ENCODE measurements around the gene PGS1. TPM values are rescaled to one million over a fixed set of nuclear protein-coding genes. Genes with fewer than 3 reads are reported as not detected.

PGS1 gene
- total and polyA plus RNA-seq, 8 donors, result 42.9 to 83.6 (median 58.7) TPM

- H3K9me3 ChIP-seq, result no peaks in the 10 kb centered on the region
- H3K4me1 ChIP-seq, result peaks cover 59 to 98% of the 10 kb centered on the region in 2 donors
- ATAC-seq, result peak; percentile 53
- no peak for TF ChIP-seq CTCF (IDR thresholded peaks at IDR 0.05)
- peak overlapping the region; percentile 91 to 99 for H3K27ac ChIP-seq
- peaks cover 0 to 28% of the 10 kb centered on the region in 2 donors for H3K36me3 ChIP-seq
- peak in 2 of 4 donors; percentile 32 to 68 for DNase-seq
- intact Hi-C loops (cut with DNase I), result no loop called here
- H3K27me3 ChIP-seq, result no peaks in the 10 kb centered on the region
- H3K4me3 ChIP-seq, result no peak overlapping the region
Observed at GRCh38 chr17:78387977-78388941, 9.8 kb downstream of the PGS1 start.

- no peak for TF ChIP-seq CTCF (IDR thresholded peaks at IDR 0.05)
- Histone ChIP-seq H3K4me3 (no peak overlapping the region), H3K27me3 (no peaks in the 10 kb centered on the region), H3K9me3 (no peaks in the 10 kb centered on the region), H3K36me3 (peaks cover 0 to 49% of the 10 kb centered on the region in 2 donors), H3K27ac (peak overlapping the region; percentile 44 to 99), H3K4me1 (peaks cover 37 to 96% of the 10 kb centered on the region in 2 donors)
- intact Hi-C loops (cut with DNase I), result no loop called here
- ATAC-seq, result no peak
- DNase-seq, result peak in 1 of 4 donors; percentile 16
Observed at GRCh38 chr17:78390241-78391050, 12.0 kb downstream of the PGS1 start.

- intact Hi-C loops (cut with DNase I), result no loop called here
- no peak for TF ChIP-seq CTCF (IDR thresholded peaks at IDR 0.05)
- Histone ChIP-seq H3K9me3 (no peaks in the 10 kb centered on the region), H3K36me3 (peaks cover 0 to 55% of the 10 kb centered on the region in 2 donors), H3K4me1 (peaks cover 31 to 96% of the 10 kb centered on the region in 2 donors), H3K27ac (peak overlapping the region; percentile 28 to 99), H3K27me3 (no peaks in the 10 kb centered on the region), H3K4me3 (no peak overlapping the region)
- DNase-seq (peak in 1 of 4 donors; percentile 31), ATAC-seq (no peak)
Observed at GRCh38 chr17:78391051-78391431, 12.6 kb downstream of the PGS1 start.

GRCh38 chr17:78391843-78392242 lies 13.4 kb downstream of the PGS1 start:
- no peak for DNase-seq
- no peak for ATAC-seq
- Histone ChIP-seq H3K4me3 (no peak overlapping the region), H3K9me3 (no peaks in the 10 kb centered on the region), H3K27ac (peak overlapping the region; percentile 28 to 99), H3K27me3 (no peaks in the 10 kb centered on the region), H3K36me3 (peaks cover 0 to 63% of the 10 kb centered on the region in 2 donors), H3K4me1 (peaks cover 28 to 96% of the 10 kb centered on the region in 2 donors)
- no peak for TF ChIP-seq CTCF (IDR thresholded peaks at IDR 0.05)
- intact Hi-C loops (cut with DNase I), result no loop called here

All from left lung (tissue), 10 donors.